HCT116 (cell line): ENCODE results near the gene MRPS27. TPM values are rescaled to one million over a fixed set of nuclear protein-coding genes. Genes with fewer than 3 reads are reported as not detected.

Experiments used
- ATAC-seq: fragments of 200-7000 bp; cut with Tn5 transposase; 2 replicates; pipeline ENCODE4 v1.9.1; 2020; ENCODE audit warnings: mild to moderate bottlenecking, moderate library complexity
- BruUV-seq: library from RNA; stranded (reverse); fragments of 400-500 nt; replicated peaks from 2 replicates; lab custom pipeline; 2021; lab: Mats Ljungman, UMichigan
- CTCF ChIA-PET: fragments of 300-600 bp; sonication (Branson Sonifier 250); formaldehyde crosslinking; loops from one replicate; lab custom pipeline; 2021; ENCODE audit warnings: antibody characterized with exemption; lab: Charles Lee
- POLR2A ChIA-PET: fragments of 300-600, 350-600 bp; sonication (Branson Sonifier 250); formaldehyde crosslinking; loops from one replicate; lab custom pipeline; 2021; ENCODE audit warnings: antibody characterized with exemption; lab: Charles Lee
- RAD21 ChIA-PET, 2 experiments: fragments of 300-600 bp; sonication (Branson Sonifier 250); formaldehyde crosslinking; loops; one replicate each; lab custom pipeline; 2023; ENCODE audit warnings: low total read pairs in 2 of 2; ENCODE audit not compliant: uncharacterized antibody in 2 of 2, unreplicated experiment in 2 of 2, low non-redundant PET in 1 of 2; lab: Charles Lee
- DNase-seq: peaks from one replicate; pipeline ENCODE4 v3.0.0-alpha.2; 2010; ENCODE audit warnings: low read depth, low spot score
- H2AFZ ChIP-seq: fragments of 200-600 bp; shearing (Covaris generic), sonication (generic); 2 replicates; pipeline ENCODE4 v1.6.1; 2017; ENCODE audit warnings: low read depth, mixed run types, mixed read lengths, antibody characterized with exemption, low read length; ENCODE audit not compliant: poor library complexity, severe bottlenecking
- H3K27ac ChIP-seq: 2 replicates; pipeline ENCODE4 v1.5.1; 2012; ENCODE audit warnings: low read depth, low read length
- H3K27me3 ChIP-seq: fragments of 200-600 bp; sonication (generic); 2 replicates; pipeline ENCODE4 v1.6.1; 2016; ENCODE audit warnings: mixed run types, low read length, mixed read lengths; ENCODE audit not compliant: insufficient read depth
- H3K36me3 ChIP-seq, 2 experiments: fragments of 200-500 bp in 1 of 2; fragments of 200-600 bp in 1 of 2; sonication (Bioruptor generic) in 1 of 2; sonication (generic) in 1 of 2; 2 replicates each; pipeline versions ENCODE4 v1.5.1 to v1.6.1; 2014 to 2016; ENCODE audit warnings: low read length in 2 of 2, inconsistent platforms in 1 of 2, mixed read lengths in 1 of 2, mixed run types in 1 of 2; ENCODE audit not compliant: insufficient read depth in 2 of 2, control insufficient read depth in 1 of 2
- H3K4me1 ChIP-seq, 2 experiments: fragments of 200-600 bp in 1 of 2; sonication (generic) in 1 of 2; 2 replicates each; pipeline versions ENCODE4 v1.5.1 to v1.6.1; 2012 to 2017; ENCODE audit warnings: low read length in 2 of 2, inconsistent platforms in 1 of 2, mild to moderate bottlenecking in 1 of 2, mixed read lengths in 1 of 2, mixed run types in 1 of 2, moderate library complexity in 1 of 2; ENCODE audit not compliant: insufficient read depth in 2 of 2, control insufficient read depth in 1 of 2
- H3K4me2 ChIP-seq: fragments of 200-600 bp; sonication (generic); 2 replicates; pipeline ENCODE4 v1.6.1; 2017; ENCODE audit warnings: mixed run types, low read length, mixed read lengths
- H3K4me3 ChIP-seq, 2 experiments: fragments of 200-600 bp in 1 of 2; sonication (generic) in 1 of 2; replicated peaks in 1 of 2; 2 replicates each; pipeline ENCODE4 v1.5.1; 2011 to 2016; ENCODE audit warnings: low read length in 2 of 2, control low read depth in 1 of 2, low read depth in 1 of 2, mild to moderate bottlenecking in 1 of 2, mixed read lengths in 1 of 2, mixed run types in 1 of 2
- H3K79me2 ChIP-seq: fragments of 200-600 bp; sonication (generic); 2 replicates; pipeline ENCODE4 v1.6.1; 2017; ENCODE audit warnings: mild to moderate bottlenecking, mixed run types, low read length, moderate library complexity, mixed read lengths; ENCODE audit not compliant: insufficient read depth
- H3K9ac ChIP-seq: fragments of 200-600 bp; sonication (generic); 2 replicates; pipeline ENCODE4 v1.6.1; 2016; ENCODE audit warnings: low read length, mixed read lengths
- H3K9me2 ChIP-seq: fragments of 200-600 bp; sonication (generic), shearing (Covaris generic); 2 replicates; pipeline ENCODE4 v1.6.1; 2017; ENCODE audit warnings: mixed run types, mild to moderate bottlenecking, moderate library complexity; ENCODE audit not compliant: insufficient read depth
- H3K9me3 ChIP-seq, 2 experiments: fragments of 200-500 bp in 1 of 2; fragments of 200-600 bp in 1 of 2; sonication (Bioruptor generic) in 1 of 2; sonication (generic) in 1 of 2; 2 replicates each; pipeline ENCODE4 v1.6.1; 2014 to 2017; ENCODE audit warnings: low read length in 2 of 2, mixed read lengths in 2 of 2, inconsistent platforms in 1 of 2, low read depth in 1 of 2, mild to moderate bottlenecking in 1 of 2, mixed run types in 1 of 2, moderate library complexity in 1 of 2; ENCODE audit not compliant: control insufficient read depth in 1 of 2, insufficient read depth in 1 of 2
- H4K20me1 ChIP-seq: fragments of 200-600 bp; sonication (generic), shearing (Covaris generic); 2 replicates; pipeline ENCODE4 v1.6.1; 2017; ENCODE audit warnings: mixed run types, mild to moderate bottlenecking, moderate library complexity; ENCODE audit not compliant: insufficient read depth
- CEBPB ChIP-seq: IDR thresholded peaks from 2 replicates; pipeline ENCODE4 v1.6.1; 2012; ENCODE audit warnings: low read depth
- EGR1 ChIP-seq: IDR thresholded peaks from 2 replicates; pipeline ENCODE4 v1.6.1; 2012; ENCODE audit warnings: low read depth
- POLR2A ChIP-seq: IDR thresholded peaks from 2 replicates; pipeline ENCODE4 v1.7.0; 2011; ENCODE audit warnings: borderline replicate concordance; ENCODE audit not compliant: insufficient read depth, insufficient read length; ENCODE audit errors: extremely low read depth
- POLR2AphosphoS5 ChIP-seq: IDR thresholded peaks from 2 replicates; pipeline ENCODE4 v1.6.1; 2011; ENCODE audit warnings: mild to moderate bottlenecking, low read depth, low read length, moderate library complexity
- SP1 ChIP-seq: IDR thresholded peaks from 2 replicates; pipeline ENCODE4 v1.6.1; 2012; ENCODE audit warnings: low read depth
- YY1 ChIP-seq: IDR thresholded peaks from 2 replicates; pipeline ENCODE4 v1.6.1; 2011; ENCODE audit warnings: low read length, low read depth, moderate library complexity, mild to moderate bottlenecking; ENCODE audit not compliant: insufficient replicate concordance; ENCODE audit errors: extremely low read depth
- ZBTB33 ChIP-seq: IDR thresholded peaks from 2 replicates; pipeline ENCODE4 v1.6.1; 2011; ENCODE audit warnings: mild to moderate bottlenecking, low read length, moderate library complexity; ENCODE audit not compliant: insufficient replicate concordance; ENCODE audit errors: extremely low read depth
- intact Hi-C: fragments of 100-400 bp; cut with micrococcal nuclease; formaldehyde crosslinking; loops from 2 replicates; pipeline ENCODE4 v1.10.0; 2022
- total RNA-seq: library from RNA; stranded (reverse); gene quantifications from one replicate; pipeline ENCODE4 v1.2.1, GENCODE V29; 2021; ENCODE audit not compliant: unreplicated experiment
- TF ChIP-seq, protein P1 (sequence below): IDR thresholded peaks from 2 replicates; pipeline ENCODE4 v1.6.1; 2012; ENCODE audit warnings: low read depth

MRPS27 gene
- total RNA-seq, 1 experiment from 2014 or later = 113 TPM

- no peak for DNase-seq
- Histone ChIP-seq H3K9me3 (no peaks in the 10 kb centered on the region), H4K20me1 (peaks cover 9% of the 10 kb centered on the region; the same call in 1 of the 2 replicates), H3K36me3 (no peaks in the 10 kb centered on the region), H3K4me3 (no peak overlapping the region), H3K27ac (no peak overlapping the region), H3K9ac (no peak overlapping the region), H3K27me3 (no peaks in the 10 kb centered on the region), H3K9me2 (no peaks in the 10 kb centered on the region), H3K4me2 (no peak overlapping the region), H2AFZ (no peak overlapping the region), H3K4me1 (no peaks in the 10 kb centered on the region), H3K79me2 (peaks cover 85% of the 10 kb centered on the region)
- TF ChIP-seq, protein P1, sequence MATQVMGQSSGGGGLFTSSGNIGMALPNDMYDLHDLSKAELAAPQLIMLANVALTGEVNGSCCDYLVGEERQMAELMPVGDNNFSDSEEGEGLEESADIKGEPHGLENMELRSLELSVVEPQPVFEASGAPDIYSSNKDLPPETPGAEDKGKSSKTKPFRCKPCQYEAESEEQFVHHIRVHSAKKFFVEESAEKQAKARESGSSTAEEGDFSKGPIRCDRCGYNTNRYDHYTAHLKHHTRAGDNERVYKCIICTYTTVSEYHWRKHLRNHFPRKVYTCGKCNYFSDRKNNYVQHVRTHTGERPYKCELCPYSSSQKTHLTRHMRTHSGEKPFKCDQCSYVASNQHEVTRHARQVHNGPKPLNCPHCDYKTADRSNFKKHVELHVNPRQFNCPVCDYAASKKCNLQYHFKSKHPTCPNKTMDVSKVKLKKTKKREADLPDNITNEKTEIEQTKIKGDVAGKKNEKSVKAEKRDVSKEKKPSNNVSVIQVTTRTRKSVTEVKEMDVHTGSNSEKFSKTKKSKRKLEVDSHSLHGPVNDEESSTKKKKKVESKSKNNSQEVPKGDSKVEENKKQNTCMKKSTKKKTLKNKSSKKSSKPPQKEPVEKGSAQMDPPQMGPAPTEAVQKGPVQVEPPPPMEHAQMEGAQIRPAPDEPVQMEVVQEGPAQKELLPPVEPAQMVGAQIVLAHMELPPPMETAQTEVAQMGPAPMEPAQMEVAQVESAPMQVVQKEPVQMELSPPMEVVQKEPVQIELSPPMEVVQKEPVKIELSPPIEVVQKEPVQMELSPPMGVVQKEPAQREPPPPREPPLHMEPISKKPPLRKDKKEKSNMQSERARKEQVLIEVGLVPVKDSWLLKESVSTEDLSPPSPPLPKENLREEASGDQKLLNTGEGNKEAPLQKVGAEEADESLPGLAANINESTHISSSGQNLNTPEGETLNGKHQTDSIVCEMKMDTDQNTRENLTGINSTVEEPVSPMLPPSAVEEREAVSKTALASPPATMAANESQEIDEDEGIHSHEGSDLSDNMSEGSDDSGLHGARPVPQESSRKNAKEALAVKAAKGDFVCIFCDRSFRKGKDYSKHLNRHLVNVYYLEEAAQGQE = no peak
- TF ChIP-seq POLR2A = no peak
- TF ChIP-seq CEBPB = no peak
- TF ChIP-seq ZBTB33 = no peak
- TF ChIP-seq EGR1 = no peak
- no peak for TF ChIP-seq YY1
- TF ChIP-seq SP1 = 0 out of 2 replicates have a peak, but pooled peaks have one; percentile 0
- no peak for TF ChIP-seq POLR2AphosphoS5
- BruUV-seq = no TSS peak
- ChIA-PET RAD21 (no interaction called here), CTCF (interaction anchor here (1.3 kb wide), 1 partner anchor 13 kb away, joined by 6 read pairs; no protein-coding TSS in a partner anchor), POLR2A (no interaction called here)
- ATAC-seq = no peak
- intact Hi-C loops = loop anchor here (1.0 to 10.0 kb wide), 4 partner anchors 132 to 491 kb away; no protein-coding TSS in a partner anchor
These were observed 50.6 kb downstream of the MRPS27 start for GRCh38 chr5:72269411-72269780.
